Epithelial cell of esophagus (primary cell): Measurements from ENCODE around the gene MOB2.

Experiments used
- DNase-seq: peaks from one replicate; pipeline ENCODE4 v3.0.0; 2010; ENCODE audit warnings: low read depth
- H3K4me3 ChIP-seq: 2 replicates; pipeline ENCODE4 v1.5.1; 2011; ENCODE audit warnings: mild to moderate bottlenecking, low read length, control low read depth
- CTCF ChIP-seq: IDR thresholded peaks from 2 replicates; pipeline ENCODE4 v1.5.1; 2011; ENCODE audit warnings: low read depth, mild to moderate bottlenecking, low read length, control low read depth, inconsistent platforms; ENCODE audit not compliant: insufficient read depth; ENCODE audit errors: missing control alignments

The MOB2 gene

GRCh38 chr11:1503708-1504104 lies 17.1 kb upstream of the MOB2 start:
- no peak for TF ChIP-seq CTCF
- DNase-seq = no peak
- no peak overlapping the region for H3K4me3 ChIP-seq

- DNase-seq = no peak
- TF ChIP-seq CTCF = no peak
- no peak overlapping the region for H3K4me3 ChIP-seq
Measured at GRCh38 chr11:1502954-1503707, 16.6 kb upstream of the MOB2 start.

- TF ChIP-seq CTCF = no peak
- DNase-seq = no peak
- no peak overlapping the region for H3K4me3 ChIP-seq
Measured at GRCh38 chr11:1502168-1502953, 15.8 kb upstream of the MOB2 start.

- no peak for DNase-seq
- H3K4me3 ChIP-seq = no peak overlapping the region
- TF ChIP-seq CTCF = no peak
Measured at GRCh38 chr11:1501421-1502167, 15.0 kb upstream of the MOB2 start.

GRCh38 chr11:1500466-1501420 lies 14.2 kb upstream of the MOB2 start:
- H3K4me3 ChIP-seq = no peak overlapping the region
- no peak for DNase-seq
- no peak for TF ChIP-seq CTCF

GRCh38 chr11:1499899-1500298 lies 13.3 kb upstream of the MOB2 start:
- no peak for TF ChIP-seq CTCF
- no peak for DNase-seq

More at GRCh38 chr11:1499899-1500298, 13.3 kb upstream of the MOB2 start:
- no peak overlapping the region for H3K4me3 ChIP-seq
